Hematopoietic multipotent progenitor cell (in vitro differentiated cells): ENCODE measurements around the gene WDR46. TPM values are rescaled to one million over a fixed set of nuclear protein-coding genes. Genes with fewer than 3 reads are reported as not detected.

Experiments used
- DNase-seq, 3 donors: peaks; one replicate each; pipeline ENCODE4 v3.0.0-alpha.2; 2011 to 2015; ENCODE audit warnings: low read depth in 2 of 3, low spot score in 2 of 3
- total RNA-seq: library from RNA; depleted of rRNA; stranded (reverse); fragments of >200 nt; gene quantifications from one replicate; pipeline ENCODE4 v1.2.3, GENCODE V29; 2012

WDR46 gene, protein sequence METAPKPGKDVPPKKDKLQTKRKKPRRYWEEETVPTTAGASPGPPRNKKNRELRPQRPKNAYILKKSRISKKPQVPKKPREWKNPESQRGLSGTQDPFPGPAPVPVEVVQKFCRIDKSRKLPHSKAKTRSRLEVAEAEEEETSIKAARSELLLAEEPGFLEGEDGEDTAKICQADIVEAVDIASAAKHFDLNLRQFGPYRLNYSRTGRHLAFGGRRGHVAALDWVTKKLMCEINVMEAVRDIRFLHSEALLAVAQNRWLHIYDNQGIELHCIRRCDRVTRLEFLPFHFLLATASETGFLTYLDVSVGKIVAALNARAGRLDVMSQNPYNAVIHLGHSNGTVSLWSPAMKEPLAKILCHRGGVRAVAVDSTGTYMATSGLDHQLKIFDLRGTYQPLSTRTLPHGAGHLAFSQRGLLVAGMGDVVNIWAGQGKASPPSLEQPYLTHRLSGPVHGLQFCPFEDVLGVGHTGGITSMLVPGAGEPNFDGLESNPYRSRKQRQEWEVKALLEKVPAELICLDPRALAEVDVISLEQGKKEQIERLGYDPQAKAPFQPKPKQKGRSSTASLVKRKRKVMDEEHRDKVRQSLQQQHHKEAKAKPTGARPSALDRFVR
- 63.3 TPM for total RNA-seq

DNA sequence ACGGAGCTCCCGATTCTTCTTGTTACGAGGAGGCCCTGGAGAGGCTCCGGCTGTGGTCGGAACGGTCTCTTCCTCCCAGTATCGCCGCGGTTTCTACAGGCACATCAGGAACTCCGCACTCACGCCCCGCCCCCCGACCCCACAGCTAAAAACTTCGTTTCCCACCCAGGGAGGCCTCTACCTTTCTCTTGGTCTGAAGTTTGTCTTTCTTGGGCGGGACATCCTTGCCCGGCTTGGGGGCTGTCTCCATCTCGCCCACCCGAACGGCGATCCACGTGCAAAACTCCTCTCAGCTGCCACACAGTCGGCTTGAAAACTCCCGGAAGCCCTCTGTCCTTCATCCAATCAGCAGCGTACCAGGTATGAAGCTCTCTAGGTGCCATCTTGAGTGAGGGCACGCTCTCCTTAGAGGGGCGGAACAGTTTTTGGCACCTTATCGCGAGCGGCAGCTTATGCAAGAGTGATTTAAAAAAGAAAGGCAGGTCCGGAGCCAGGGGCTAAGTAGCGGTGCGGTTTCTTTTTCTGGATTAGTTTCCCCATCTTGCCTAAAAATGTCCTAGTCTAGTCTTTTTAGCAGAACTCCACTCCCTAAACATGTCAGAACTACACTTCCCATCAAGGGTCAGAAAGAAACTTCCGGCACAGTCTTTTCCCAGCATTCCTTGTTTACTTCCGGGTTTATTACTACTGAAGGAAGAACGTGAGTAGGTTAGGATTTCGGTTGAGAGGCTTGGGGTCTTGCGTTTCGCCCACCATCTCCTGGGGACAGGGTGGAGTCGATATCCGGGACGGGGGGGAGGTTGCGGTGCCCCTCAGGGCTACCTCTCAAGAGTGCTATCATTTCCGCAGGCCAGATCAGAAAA, at the start of gene WDR46, which contains the start of gene PFDN6:
WDR46 (minus strand) TSS at position 319 of the 863 bp plus-strand sequence; CDS start at position 250, 69 bp downstream.
PFDN6 (plus strand) TSS at position 681 of the 863 bp plus-strand sequence. CDS start 256 bp downstream, outside the sequence.
- peak; percentile 68 to 94 (median 90) for DNase-seq

DNA sequence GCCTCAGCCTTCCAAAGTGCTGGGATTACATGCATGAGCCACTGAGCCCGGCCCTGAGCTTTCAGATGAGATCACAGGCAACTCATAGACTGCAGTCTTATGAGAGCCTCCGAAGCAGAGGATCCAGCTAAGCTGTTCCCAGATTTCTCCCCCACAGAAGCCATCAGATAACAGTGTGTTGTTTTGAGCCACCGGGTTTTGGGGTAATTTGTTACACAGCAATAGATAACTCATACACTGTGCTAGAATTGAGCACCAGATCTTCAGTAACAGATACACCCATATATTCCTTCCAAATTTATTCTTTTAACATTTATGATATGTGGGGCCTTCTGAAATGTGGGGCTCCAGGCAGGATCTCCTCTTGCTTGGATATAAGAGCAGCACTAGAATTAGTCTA, 47.5 kb upstream of the WDR46 start:
- no peak for DNase-seq

DNA sequence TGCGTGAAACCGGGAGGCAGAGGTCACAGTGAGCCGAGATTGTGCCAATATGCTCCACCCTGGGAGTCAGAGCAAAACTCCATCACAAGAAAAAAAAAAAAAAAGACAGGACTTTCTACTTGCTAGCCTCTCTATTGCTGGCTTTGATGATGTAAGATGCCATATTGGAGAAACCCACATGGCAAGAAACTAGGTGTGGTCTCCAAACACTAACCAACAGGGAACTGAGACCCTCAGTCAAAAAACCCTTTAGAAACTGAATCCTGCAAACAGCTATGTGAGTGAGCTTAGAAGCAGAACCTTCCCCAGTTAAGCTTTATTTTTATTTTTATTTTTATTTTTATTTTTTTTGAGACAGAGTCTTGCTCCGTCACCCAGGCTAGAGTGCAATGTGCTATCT, 46.9 kb upstream of the WDR46 start:
- no peak for DNase-seq

DNA sequence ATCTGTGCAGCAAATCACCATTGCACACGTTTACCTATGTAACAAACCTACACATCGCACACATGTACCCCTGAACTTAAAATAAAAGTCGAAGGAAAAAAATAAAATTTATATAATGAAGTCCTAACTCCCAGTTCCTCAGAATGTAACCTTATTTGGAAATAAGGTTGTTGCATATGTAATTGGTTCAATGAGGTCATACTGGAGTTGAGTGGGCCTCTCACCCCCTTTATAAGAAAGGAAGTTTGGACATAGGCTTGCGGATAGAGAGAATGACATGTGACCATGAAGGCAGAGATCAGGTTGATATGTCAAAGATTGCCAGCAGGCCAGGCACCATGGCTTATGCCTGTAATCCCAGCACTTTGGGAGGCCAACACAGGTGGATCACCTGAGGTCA, 44.6 kb upstream of the WDR46 start:
- no peak for DNase-seq

GRCh38 chr6:33330736-33331135, 41.7 kb upstream of the WDR46 start:
- DNase-seq, result no peak

GRCh38 chr6:33329058-33329457, 40.0 kb upstream of the WDR46 start:
- no peak for DNase-seq

- peak in 2 of 3 donors; percentile 48 to 58 for DNase-seq
Observed at GRCh38 chr6:33324125-33324524, 35.1 kb upstream of the WDR46 start.

DNA sequence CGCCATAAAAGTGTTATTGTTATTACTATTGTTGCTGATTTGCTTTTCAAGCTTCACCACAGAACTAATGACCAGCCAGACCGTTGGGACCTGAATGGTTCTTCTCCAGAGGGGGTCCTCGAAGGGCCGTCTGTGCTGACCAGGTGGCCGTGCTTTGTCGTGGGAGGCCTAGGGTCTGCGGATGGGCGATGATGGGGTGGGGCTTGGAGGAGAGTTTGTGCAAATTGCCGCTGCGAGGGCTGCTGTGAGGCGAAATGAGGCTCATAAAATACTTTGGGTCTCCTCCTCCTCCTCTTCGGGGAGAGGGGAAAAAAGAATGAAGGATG, 34.5 kb upstream of the WDR46 start:
- DNase-seq, result no peak

DNA sequence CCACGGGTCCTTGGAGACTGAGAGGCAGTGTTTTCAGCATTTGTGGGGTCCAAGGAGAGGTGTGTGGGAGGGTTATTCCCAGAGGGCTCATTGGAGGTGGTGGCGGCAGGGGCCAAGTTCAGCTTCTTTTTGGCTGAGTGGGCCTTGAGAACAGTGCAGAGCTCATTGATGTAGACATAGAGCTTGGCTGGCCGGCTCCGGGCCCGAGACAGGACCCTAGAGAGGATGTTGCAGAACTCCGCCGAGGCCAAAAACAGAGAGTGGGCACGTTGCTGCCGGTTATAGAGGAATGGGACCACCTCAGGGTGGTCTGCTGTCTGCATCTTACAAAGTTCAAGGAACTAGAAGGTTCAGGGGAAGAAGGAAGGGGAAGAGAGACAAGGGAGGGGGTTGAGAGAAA, 32.2 kb upstream of the WDR46 start:
- DNase-seq, result no peak

- no peak for DNase-seq
Observed at GRCh38 chr6:33320315-33321181, 31.5 kb upstream of the WDR46 start.

DNA sequence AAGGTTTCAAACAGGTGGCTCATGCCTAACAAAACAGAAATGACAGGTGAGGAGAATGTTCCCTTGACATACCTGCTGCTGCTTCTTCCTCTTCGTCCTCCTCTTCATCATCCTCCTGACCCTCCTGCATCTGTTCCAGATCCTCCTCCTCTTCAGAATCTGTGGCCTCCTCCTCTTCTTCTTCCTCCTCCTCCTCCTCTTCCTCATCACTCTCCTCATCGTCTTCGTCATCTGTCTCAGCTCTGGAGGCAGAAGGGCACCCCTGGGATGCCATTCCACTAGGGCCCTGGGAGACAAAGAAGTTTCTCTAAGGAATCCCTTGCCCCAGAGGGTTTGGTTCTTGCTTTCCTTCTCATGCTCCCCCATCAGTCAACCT, 30.9 kb upstream of the WDR46 start:
- no peak for DNase-seq

DNA sequence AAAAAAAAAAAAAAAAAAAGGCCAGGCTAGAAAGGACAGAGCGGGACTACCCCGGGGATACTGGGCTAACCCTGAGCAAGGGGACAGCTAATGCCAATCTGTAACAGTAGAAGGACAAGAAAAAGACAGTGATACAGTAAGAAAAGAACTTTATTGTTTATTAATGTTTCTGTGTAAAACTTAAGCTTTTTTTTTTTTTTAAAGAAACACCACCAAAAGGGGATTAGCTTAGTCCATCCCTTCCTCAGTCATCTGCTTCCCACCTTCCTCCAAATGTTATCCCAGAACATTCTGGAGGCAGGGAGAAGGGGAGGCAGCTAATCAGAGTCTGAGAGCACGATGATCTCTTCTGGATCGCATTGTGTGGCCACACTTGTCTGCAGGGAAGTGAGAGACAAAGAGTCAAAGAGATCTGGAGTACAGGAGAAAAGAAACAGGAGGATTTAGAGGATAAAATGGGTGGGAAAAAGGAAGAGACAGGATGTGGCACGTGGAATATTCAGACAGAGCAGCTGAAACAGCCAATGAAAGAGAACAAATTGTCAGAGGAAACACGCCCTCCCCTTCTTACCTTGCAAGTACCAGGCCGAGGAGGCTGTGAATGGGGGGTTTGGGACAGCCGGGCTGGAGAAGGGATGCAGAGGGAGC, 29.5 kb upstream of the WDR46 start:
- no peak for DNase-seq

DNA sequence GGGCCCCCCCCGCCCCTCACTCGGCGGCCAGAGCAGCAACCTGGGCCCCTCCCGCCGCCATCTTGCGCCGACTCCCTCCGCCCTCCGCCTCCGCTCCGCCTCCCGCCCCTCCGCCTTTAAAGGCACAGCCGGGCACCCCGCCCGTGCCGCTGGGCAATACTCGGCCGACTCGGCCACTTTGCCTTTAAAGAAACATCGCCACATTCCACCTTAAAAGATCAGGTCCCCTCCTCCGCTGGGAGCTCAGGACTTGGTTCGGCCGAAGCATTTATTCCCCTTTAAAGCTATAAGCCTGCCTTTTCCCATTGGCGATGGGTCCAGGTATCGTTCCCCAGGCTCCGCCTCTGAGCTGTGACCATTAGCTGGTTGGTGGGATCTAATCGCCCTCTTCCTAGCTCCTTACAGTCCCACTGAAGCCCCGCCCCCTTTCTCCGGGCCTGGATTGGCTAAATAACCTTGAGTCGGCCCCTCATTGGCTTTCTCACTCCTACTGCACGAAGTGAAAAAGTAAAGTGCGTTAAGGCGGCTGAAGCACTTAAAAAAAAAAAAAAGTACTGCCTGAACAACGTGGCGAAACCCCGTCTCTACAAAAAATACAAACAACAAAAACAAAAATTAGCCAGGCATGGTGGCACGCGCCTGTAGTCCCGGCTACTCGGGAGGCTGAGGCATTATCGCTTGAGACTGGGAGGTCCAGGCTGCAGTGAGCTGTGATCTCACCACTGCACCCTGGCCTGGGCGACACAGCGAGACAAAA, 28.8 kb upstream of the WDR46 start, which contains the start of gene ZBTB22:
ZBTB22 (minus strand) TSS at position 76 of the 757 bp plus-strand sequence. CDS start 828 bp downstream, outside the sequence.
- DNase-seq, result peak; percentile 93 to 100 (median 99)

- no peak for DNase-seq
Observed at GRCh38 chr6:33317419-33317668, 28.3 kb upstream of the WDR46 start.

GRCh38 chr6:33316603-33317418, 27.8 kb upstream of the WDR46 start:
- no peak for DNase-seq

DNA sequence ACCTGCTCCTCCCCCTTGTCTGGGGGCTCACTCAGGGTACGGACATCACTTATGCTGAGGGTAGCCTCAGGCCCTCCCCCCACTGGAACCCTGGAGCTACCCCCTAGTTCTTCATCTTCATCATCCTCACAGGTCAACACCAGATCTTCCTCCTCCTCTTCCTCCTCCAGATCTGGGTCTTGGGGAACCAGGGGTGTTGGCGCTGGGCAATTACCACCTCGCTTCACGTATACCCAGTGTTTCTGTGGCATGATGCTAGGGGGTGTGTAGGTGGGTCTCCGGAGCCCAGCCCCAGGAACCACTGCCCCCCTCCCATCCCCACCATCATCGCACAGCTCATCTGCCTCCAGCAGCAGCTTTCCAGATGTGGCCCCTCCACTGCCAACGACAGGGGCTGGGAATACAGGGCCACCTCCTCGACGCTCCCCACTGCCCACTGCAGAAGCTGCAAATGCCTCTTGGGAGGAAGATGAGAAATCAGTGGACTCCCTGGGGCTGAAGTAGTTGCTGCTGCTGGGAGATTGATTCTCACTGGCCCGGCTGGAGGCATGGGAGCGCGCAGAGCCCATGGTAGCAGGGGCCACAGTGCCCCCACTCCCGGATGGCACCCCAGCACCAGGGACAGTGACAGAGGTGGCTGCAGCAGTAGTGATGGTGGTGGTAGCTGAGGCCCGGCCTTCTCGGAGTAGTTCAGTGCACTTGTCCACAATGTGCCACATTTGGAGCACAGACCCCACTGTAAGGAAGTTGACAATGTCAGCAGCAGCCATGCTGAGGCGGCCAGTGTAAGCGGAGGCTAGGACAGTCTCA, 27.0 kb upstream of the WDR46 start:
- DNase-seq, result no peak

- DNase-seq, result no peak
Observed at GRCh38 chr6:33314943-33315792, 26.1 kb upstream of the WDR46 start.
